ENCODE results near the gene FBXO38. TPM values are rescaled to one million over a fixed set of nuclear protein-coding genes. Genes with fewer than 3 reads are reported as not detected.

FBXO38 gene
- total RNA-seq, 1 donor from 2014 or later = 55.2 TPM

GRCh38 chr5:148427370-148428042, 43.7 kb downstream of the FBXO38 start:
- peak in 1 of 2 donors; percentile 22 for DNase-seq (ENCODE audit: low read depth in 2 of 2)

GRCh38 chr5:148428848-148429247, 45.1 kb downstream of the FBXO38 start:
- no peak for DNase-seq (ENCODE audit: low read depth in 2 of 2)

DNA sequence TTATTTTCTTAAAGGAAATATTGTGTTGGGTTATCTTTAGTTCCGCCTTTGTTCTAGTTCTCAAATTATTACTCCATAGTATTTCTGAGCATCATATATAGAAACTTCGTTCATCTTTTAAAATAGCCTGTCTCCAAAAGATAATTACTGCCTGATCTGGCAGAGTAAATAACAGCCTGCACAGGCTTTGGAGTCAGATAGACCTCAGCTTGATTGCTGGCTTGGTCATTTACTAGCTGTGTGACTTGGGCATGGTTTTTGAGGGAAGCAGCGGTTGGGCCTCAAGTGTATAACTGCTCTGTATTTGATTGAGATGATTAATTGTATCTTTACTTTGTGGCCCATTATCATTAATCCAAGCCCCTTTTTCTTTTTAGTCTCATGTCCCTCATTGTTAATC, 50.1 kb downstream of the FBXO38 start:
- DNase-seq (ENCODE audit: low read depth in 2 of 2) = no peak

DNA sequence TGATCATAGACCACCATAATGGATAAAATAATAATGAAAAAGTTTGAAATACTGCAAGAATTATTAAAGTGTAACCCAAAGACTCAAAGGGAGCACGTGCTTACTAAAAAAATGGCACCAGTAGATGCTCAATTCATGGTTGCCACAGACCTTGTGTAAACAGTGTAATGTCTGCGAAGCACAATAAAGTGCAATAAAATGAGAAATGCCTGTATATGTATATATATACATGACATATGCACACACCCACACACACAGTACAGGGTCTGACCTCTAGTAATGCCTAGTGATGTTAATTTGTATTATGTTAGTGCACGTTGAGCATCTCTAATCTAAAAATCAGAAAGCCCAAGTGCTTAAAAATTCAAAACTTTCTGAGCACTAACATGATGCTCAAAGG, 52.3 kb downstream of the FBXO38 start:
- DNase-seq (ENCODE audit: low read depth in 2 of 2) = no peak

DNA sequence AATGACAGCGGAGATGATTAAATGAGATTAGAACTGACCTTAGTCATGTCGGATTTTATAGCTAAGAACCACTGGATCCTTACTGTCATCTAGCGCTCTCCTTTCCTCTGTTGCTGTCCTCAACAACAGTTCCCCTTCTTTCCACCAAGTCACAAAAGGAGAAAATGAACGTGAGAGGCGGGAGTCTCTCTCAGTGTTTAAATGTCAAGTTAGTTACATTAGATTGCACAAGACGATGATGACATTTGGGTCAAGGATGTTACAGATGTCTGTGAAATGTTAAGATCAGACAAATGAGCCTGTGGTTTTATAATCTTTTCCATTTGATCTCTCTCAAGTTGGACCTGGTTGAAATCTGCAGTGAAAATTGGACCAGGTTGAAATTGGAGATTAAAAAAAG, 53.5 kb downstream of the FBXO38 start:
- no peak for DNase-seq (ENCODE audit: low read depth in 2 of 2)

DNA sequence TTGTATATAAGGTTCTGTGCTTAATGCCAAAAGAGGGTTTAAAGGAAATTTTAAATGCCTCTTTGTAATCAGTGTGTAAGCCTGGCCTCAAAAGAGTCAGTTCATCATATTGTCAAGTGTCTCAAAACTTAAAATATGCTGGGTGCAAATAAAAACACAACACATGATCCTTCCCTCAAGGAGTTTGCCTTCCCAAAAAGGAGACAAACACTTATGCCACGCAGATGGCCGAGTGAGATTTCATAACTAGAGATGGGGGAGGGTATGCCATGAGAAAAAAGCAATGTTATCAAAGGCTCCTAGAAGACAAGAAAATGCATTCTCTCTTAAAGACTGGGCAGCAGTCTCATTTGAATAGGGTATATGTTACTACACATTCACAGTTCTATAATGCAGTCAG, 55.2 kb downstream of the FBXO38 start:
- DNase-seq (ENCODE audit: low read depth in 2 of 2) = no peak

DNA sequence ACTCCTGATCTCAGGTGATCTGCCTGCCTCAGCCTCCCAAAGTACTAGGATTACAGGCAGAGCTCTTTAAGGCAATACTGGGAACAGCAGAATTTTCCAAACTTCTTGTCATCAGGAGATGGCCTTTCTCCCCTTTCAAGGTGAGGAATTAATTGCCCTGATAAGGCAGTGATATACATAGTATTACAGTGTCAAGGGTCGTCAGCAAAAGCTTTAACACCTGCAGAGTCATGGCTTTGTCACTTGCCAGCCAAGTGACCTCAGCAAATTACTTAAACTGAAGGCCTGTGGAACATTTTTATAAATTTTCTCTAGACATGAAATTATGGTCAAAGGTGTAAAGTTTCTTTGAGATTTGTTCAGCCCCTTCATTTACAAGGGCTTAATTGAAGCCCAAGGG, 59.5 kb downstream of the FBXO38 start:
- no peak for DNase-seq (ENCODE audit: low read depth in 2 of 2)

DNA sequence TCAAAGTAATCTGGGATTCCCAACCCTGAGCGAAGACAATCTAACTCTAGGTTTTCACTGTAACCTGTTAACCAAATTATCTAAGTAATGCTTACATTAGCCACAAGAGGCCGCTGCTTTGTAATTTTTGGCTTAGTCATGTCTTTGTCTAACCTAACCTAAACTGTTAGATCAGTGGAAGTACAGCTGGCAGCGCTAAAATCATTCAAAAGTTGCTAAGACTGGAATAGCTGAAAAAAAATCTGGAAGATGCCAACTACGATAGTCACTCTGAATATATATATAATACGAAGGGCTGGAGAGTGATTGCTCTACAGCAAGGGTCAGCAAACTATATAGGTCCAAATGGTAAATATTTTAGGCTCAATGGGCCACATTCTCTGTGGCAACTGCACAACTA, 60.2 kb downstream of the FBXO38 start:
- peak; percentile 72 to 80 for DNase-seq (ENCODE audit: low read depth in 2 of 2)

- DNase-seq (ENCODE audit: low read depth in 2 of 2) = no peak
Observed at GRCh38 chr5:148445578-148445977, 61.8 kb downstream of the FBXO38 start.

DNA sequence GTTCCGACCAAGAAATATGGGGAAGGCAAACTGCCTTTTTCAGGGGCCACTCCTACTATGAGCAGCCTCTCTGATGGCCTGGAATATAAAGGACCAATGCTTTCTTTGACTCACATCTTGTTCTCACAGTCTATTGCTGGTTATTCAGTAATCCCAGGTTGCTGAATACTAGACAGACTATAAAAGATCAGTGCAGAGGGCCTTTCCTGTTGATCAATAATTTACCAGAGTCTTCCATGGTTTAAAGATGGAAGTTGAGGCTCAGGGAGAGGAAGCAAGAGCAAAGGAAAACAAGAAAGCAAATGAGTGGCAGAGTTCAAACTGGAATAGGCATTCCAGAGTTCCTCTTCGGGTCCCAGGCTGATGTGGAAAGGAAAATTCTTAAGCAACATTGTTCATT, 62.9 kb downstream of the FBXO38 start:
- no peak for DNase-seq (ENCODE audit: low read depth in 2 of 2)

DNA sequence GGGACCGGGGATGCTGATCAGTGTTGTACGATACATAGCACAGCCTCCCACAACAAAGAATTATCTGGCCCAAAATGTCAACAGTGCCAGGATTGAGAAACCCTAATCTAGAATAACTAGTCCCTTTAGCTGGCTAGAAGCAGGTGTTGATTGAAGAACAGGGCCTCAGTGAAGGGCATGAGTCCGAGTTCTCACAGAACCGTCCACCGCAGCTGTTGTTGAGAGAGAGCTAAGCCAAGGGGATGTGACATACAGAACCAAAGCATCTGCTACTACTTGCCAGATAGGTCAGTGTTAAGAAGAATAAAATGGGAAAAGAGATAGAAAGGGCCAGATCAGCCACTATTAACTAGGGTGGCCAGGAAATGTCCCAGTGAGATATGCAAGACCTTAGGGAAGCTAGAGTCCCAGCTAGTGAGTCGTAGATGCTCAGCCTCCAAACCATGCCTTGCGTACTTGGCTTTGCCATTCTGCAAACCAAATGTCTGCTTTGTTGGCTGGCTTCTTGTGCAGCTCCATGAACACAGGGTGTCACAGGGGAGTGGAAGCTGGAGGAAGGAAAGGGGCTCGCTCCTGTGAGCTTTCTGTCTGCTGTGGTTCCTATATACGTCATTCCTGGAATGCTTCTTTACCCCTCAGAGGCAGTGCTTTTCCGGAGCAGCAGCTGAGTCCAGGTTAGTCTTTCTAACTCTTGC, 68.9 kb downstream of the FBXO38 start:
- DNase-seq (ENCODE audit: low read depth in 2 of 2) = peak in 1 of 2 donors; percentile 13

- DNase-seq (ENCODE audit: low read depth in 2 of 2) = no peak
Observed at GRCh38 chr5:148454576-148454975, 70.8 kb downstream of the FBXO38 start.

- DNase-seq (ENCODE audit: low read depth in 2 of 2) = peak in 1 of 2 donors; percentile 50
Observed at GRCh38 chr5:148455185-148455584, 71.4 kb downstream of the FBXO38 start.

DNA sequence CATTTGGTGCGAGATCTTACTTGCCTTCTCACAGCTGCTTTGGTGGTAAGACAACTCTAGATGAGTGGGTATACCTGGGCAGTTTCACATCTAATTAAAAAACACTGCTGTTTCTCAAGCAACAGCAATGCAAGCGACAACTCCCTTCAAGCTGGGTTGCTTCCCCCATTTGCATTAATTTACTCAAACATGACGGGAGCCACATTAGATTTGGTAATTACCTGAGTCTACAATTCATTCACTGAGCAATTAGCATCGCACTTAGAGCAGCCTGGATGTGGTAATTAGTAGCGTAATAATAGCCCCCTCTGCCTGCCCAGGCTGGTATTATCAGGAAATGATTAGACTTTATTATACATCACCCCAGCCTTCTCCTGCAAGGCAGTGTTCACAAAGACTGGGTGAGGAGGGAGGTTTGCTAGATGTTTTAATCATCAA, 73.4 kb downstream of the FBXO38 start:
- DNase-seq (ENCODE audit: low read depth in 2 of 2) = peak; percentile 18 to 28

DNA sequence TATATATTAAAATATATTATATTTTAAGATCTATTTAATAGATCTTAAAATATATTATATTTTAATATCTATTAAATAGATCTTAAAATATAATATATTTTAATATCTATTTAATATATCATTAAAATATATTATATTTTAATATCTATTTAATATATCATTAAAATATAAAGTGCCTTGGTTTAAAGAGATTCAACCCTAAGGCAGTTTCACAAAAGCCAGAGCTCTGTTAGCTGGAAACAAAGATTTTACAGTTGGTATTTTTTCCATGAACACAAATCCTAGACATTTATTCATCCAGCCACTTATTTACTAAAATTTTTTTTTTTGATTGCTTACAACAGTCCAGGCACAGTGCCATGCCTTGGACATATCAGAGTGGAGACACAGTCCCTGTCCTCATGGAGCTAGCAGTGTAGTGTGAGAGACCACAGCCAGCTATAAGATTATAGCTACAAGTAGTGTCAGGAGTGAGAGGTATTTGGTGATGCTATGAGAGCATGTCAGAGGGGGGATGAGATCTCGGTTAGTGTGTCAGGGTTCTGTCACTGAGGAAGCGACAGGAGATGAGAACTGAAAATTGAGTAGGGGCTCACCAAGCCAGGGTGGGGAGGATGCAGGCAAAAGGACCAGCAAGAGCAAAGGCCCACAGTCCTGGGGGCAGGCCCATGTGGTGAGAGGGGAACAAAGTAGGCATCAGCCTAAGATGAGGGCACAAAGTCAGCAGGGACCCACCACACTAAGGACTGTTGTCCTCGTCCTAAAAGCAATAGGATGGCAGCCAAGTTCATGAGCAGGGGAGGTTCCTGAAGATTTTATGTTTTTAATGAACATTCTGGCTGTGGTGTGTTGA, 74.5 kb downstream of the FBXO38 start:
- DNase-seq (ENCODE audit: low read depth in 2 of 2) = no peak

DNA sequence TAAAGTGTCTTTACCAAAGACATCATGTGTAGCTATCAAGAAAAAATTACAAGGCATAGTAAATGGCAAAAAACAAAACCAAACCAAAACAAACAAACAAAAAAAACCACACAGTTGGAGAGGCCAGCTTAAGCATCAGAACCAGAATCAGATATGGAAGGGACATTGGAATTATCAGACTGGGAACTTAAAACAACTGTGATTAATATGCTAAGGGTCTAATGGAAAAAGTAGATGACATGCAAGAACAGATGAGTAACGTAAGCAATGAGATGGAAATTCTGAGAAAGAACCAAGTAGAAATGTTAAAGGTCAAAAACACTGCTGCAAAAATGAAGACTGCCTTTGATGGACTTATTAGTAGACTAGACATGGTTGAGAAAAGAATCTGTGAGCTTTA, 75.9 kb downstream of the FBXO38 start:
- no peak for DNase-seq (ENCODE audit: low read depth in 2 of 2)

DNA sequence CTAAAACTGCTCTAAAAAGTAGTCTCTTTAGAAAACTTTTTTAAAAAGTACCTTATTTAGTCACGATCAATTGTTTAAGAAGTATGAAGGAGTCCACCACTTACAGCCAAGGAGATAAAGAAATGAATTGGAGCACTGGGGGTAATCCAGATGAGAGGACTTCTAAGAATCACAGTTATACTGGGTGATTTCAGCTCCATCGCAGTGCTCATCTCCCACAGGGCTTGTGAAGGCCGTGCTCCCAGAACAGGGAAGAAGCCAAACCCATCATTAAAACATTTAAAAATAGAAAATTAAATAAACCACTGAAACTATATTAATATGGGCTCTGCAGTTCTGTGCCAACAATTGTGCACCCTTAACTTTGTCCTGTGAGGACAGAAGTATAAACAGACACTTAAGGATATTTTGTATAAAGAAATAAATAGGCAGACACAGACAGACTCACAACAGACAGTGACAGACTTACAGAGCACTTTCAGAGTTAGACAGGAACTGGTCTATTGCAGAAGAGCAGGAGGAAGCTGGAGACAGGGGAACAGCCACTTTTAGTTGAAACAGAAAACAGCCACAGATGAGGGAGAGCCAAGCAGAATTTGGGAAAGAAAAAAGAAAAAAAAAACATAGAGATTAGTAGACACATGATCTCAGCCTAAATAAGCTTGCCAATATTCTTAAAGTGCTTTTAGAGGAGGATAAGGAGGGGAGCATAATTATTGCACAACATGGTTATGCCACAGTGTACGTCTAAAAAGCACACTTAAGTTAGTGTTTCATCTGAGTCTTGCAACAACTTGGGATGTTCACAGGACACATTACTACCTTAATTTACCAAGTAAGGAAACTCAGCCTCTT, 81.8 kb downstream of the FBXO38 start:
- no peak for DNase-seq (ENCODE audit: low read depth in 2 of 2)

GRCh38 chr5:148466236-148466580, 82.5 kb downstream of the FBXO38 start:
- no peak for DNase-seq (ENCODE audit: low read depth in 2 of 2)

DNA sequence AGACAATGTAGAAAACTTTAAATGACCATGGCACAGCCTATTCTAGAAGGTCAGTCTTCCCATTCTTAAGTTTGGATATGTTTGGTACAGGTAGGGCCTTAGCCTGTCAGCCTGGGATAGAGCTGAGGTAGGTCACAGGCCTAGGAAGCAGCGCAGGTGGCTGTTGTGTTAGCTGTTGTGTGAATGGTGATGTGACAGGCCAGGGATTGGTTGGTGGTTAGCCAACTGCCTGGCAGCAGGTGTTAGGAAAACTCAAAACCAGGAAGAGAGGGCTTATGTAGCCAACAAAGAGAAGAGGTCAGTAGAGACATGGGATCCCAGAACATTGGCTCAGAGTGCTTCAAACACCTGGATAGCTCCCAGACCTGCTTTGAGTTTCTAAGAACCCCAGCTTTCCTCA, 84.2 kb downstream of the FBXO38 start:
- DNase-seq (ENCODE audit: low read depth in 2 of 2) = no peak

- peak; percentile 8 to 50 for DNase-seq (ENCODE audit: low read depth in 2 of 2)
Observed at GRCh38 chr5:148468746-148469145, 85.0 kb downstream of the FBXO38 start.

DNA sequence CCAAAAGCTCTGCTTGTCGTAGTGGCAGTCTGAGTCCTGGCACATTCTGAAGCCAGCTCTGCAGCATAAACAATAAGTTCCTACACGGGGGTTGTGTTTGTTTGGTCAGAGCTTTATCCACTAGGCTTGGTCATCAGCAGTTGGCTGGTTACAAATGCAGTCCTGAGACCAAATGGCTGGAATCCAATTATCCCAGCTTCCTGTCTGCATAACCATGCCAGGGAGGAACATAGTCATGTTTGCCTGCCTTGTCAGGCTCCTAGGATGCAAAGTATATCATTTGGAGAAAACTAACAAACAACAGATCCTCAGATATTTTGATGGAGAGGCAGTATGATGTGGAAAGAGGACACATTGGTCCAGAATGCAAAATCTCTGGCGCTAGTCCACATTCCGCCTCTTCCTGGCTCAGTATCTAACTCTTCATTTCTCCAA, 85.8 kb downstream of the FBXO38 start:
- DNase-seq (ENCODE audit: low read depth in 2 of 2) = peak; percentile 93 to 94
